Omental fat pad (tissue), 4 donors: ENCODE results near the gene TRMT2A. TPM values are rescaled to one million over a fixed set of nuclear protein-coding genes. Genes with fewer than 3 reads are reported as not detected.

ENCODE experiments used
- ATAC-seq: fragments of 150-250 bp; one replicate; pipeline ENCODE4 v1.9.1; 2016; ENCODE audit warnings: mild to moderate bottlenecking, moderate library complexity; ENCODE audit not compliant: low FRiP score
- DNase-seq: peaks from one replicate; pipeline ENCODE4 v3.0.0-alpha.2; 2019; ENCODE audit warnings: low spot score
- CTCF ChIP-seq, 3 donors: fragments of 450-650 bp; IDR thresholded peaks; one replicate each; pipeline ENCODE4 v1.5.1; 2016 to 2017; ENCODE audit warnings: antibody characterized with exemption in 3 of 3, mild to moderate bottlenecking in 3 of 3, moderate library complexity in 2 of 3
- small RNA-seq: library from RNA; depleted of rRNA; stranded (forward); fragments of <200 nt; gene quantifications from one replicate; pipeline ENCODE3, GENCODE V24; 2016
- total RNA-seq, 4 donors: library from RNA; depleted of rRNA; stranded (reverse); fragments of >200 nt; gene quantifications; one replicate each; pipeline ENCODE4 v1.1.0, GENCODE V29; 2016

TRMT2A gene
- total RNA-seq, 4 donors from 2014 or later: 32.4 to 58.5 (median 49.0) TPM

GRCh38 chr22:20064545-20065262 is 52.3 kb downstream of the TRMT2A start:
- ATAC-seq (no peak), DNase-seq (no peak)

GRCh38 chr22:20064140-20064480 is 52.9 kb downstream of the TRMT2A start:
- DNase-seq: no peak
- TF ChIP-seq CTCF (IDR thresholded peaks at IDR 0.05): no peak
- no peak for ATAC-seq

More at GRCh38 chr22:20064545-20065262, 52.3 kb downstream of the TRMT2A start:
- TF ChIP-seq CTCF (IDR thresholded peaks at IDR 0.05): no peak

- ATAC-seq (no peak), DNase-seq (no peak)
- no peak for TF ChIP-seq CTCF (IDR thresholded peaks at IDR 0.05)
These were observed 53.5 kb downstream of the TRMT2A start for GRCh38 chr22:20063271-20064139.

- no peak for TF ChIP-seq CTCF (IDR thresholded peaks at IDR 0.05)
- no peak for ATAC-seq
- no peak for DNase-seq
These were observed 54.3 kb downstream of the TRMT2A start for GRCh38 chr22:20062766-20063083.

- ATAC-seq: no peak
- TF ChIP-seq CTCF (IDR thresholded peaks at IDR 0.05): no peak
- DNase-seq: no peak
These were observed 54.8 kb downstream of the TRMT2A start for GRCh38 chr22:20062043-20062765.

Small RNAs within 50 kb of the gene (small RNA-seq; reads per million reads assigned to genes)
- gene MIR6816 (not detected), gene RF00017 (not detected), gene RF00599 (not detected)

Other genes starting within 250 kb of the TRMT2A start
- 100 to 1,000 TPM; 166 to 214 (median 180) TPM for gene COMT, start 175.5 kb downstream of the TRMT2A start, total RNA-seq
- gene TXNRD2, start 175.4 kb downstream of the TRMT2A start, total RNA-seq: 10 to 100 TPM; 10.1 to 24.4 (median 15.1) TPM
- gene ARVCF, start 100.4 kb downstream of the TRMT2A start, total RNA-seq: 10 to 100 TPM in 2 of 4 donors, 1 to 10 TPM in 2; 6.5 to 20.0 (median 9.3) TPM
- 10 to 100 TPM; 35.3 to 48.4 (median 37.9) TPM for gene TANGO2, start 96.1 kb downstream of the TRMT2A start, total RNA-seq
- gene DGCR8, start 37.0 kb downstream of the TRMT2A start, total RNA-seq: 10 to 100 TPM; 16.9 to 33.5 (median 24.1) TPM
- gene RANBP1, start 1.1 kb downstream of the TRMT2A start, total RNA-seq: 100 to 1,000 TPM; 146 to 285 (median 159) TPM
- 10 to 100 TPM in 3 of 4 donors, 1 to 10 TPM in 1; 9.5 to 23.3 (median 16.4) TPM for gene ZDHHC8, start 14.6 kb upstream of the TRMT2A start, total RNA-seq
- gene CCDC188, start 33.8 kb upstream of the TRMT2A start, total RNA-seq: 1 to 10 TPM in 1 of 4 donors, under 1 TPM in 2, not detected in 1; 0.28 to 1.8 (median 0.56) TPM
- 1 to 10 TPM in 2 of 4 donors, under 1 TPM in 2; 0.25 to 2.3 (median 1.3) TPM for gene RTN4R, start 151.1 kb upstream of the TRMT2A start, total RNA-seq
- 10 to 100 TPM; 29.7 to 67.6 (median 45.0) TPM for gene DGCR6L, start 202.8 kb upstream of the TRMT2A start, total RNA-seq